ENCODE data around the gene AP4M1.

Gene AP4M1

DNA sequence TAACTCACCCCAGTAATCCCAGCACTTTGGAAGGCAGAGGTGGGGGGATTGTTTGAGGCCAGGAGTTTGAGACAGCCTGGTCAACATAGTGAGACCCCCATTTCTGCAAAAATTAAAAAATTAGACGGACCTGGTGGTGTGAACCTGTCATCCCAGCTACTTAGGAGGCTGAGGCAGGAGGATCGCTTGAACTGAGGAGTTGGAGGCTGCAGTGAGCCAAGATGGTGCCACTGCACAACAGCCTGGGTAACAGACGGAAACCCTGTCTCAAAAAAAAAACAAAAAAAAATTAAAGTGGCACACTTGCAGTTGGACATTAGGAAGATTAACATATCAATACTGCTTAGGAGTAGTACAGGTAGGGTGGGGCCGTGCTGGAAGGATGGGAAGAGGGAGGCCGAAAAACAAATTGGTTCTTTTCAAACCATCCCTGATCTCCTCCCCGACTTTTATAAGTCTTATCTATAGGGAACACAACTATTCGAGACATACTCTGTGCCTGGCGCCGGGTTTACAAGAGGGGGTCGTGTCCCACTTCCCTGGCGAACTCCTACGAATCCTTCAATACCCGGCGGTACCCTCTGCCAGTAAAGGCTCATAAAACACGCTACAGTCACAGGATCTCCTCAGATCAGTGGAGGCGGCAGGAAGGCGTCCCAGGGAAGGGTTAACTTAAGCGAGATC is 17.1 kb downstream of the AP4M1 start (continued):
- TF ChIP-seq, protein P1, sequence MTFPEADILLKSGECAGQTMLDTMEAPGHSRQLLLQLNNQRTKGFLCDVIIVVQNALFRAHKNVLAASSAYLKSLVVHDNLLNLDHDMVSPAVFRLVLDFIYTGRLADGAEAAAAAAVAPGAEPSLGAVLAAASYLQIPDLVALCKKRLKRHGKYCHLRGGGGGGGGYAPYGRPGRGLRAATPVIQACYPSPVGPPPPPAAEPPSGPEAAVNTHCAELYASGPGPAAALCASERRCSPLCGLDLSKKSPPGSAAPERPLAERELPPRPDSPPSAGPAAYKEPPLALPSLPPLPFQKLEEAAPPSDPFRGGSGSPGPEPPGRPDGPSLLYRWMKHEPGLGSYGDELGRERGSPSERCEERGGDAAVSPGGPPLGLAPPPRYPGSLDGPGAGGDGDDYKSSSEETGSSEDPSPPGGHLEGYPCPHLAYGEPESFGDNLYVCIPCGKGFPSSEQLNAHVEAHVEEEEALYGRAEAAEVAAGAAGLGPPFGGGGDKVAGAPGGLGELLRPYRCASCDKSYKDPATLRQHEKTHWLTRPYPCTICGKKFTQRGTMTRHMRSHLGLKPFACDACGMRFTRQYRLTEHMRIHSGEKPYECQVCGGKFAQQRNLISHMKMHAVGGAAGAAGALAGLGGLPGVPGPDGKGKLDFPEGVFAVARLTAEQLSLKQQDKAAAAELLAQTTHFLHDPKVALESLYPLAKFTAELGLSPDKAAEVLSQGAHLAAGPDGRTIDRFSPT (tag by site-specific recombination; IDR thresholded peaks at IDR 0.05): peak; percentile 55; the same call in 1 of the 2 replicates
- TF ChIP-seq KLF17 (tag by site-specific recombination; IDR thresholded peaks at IDR 0.05): no peak
- no peak for TF ChIP-seq ZNF426 (tag by site-specific recombination; IDR thresholded peaks at IDR 0.05)
- TF ChIP-seq, protein P2, sequence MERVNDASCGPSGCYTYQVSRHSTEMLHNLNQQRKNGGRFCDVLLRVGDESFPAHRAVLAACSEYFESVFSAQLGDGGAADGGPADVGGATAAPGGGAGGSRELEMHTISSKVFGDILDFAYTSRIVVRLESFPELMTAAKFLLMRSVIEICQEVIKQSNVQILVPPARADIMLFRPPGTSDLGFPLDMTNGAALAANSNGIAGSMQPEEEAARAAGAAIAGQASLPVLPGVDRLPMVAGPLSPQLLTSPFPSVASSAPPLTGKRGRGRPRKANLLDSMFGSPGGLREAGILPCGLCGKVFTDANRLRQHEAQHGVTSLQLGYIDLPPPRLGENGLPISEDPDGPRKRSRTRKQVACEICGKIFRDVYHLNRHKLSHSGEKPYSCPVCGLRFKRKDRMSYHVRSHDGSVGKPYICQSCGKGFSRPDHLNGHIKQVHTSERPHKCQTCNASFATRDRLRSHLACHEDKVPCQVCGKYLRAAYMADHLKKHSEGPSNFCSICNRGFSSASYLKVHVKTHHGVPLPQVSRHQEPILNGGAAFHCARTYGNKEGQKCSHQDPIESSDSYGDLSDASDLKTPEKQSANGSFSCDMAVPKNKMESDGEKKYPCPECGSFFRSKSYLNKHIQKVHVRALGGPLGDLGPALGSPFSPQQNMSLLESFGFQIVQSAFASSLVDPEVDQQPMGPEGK (tag by site-specific recombination; IDR thresholded peaks at IDR 0.05): no peak

DNA sequence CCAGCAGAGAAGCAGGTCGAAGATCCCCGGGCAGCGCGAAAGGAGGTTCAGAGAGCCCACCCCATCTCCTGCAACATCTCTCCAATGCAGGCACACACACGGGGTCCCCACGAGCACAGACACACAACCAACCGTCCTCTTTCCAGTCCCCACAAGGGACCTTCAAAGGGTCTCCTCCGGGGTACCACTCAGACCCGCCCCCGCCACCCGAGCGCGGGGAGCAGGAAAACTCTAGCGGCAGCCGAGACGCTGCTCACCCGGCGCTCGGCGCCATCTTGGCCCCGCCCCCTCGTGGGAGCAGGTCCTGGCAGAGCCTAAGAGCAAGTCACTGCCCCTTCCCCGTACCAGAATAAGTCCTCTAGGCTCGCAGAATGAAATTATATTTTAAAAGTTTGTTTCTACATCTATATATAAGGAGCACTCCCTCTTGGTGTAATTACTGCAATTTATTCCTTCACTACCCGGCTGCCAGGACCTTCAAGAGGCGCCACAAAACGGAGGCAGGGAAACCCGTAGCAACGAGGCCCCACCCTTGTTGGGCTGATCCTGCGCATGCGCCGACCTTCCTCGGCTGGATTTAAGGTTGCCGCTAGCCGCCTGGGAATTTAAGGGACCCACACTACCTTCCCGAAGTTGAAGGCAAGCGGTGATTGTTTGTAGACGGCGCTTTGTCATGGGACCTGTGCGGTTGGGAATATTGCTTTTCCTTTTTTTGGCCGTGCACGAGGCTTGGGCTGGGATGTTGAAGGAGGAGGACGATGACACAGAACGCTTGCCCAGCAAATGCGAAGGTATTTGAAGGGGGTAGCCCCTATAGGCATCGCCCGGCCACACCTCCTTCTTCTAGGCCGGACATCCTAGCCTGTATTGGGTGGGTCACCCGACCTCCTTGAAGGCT is 17.9 kb downstream of the AP4M1 start, which contains the start of the genes CNPY4 and TAF6:
TSS of gene CNPY4 (plus strand) at position 563 of the 898 bp plus-strand sequence. CDS start at position 674, 111 bp downstream.
TSS of gene TAF6 (minus strand) at position 287 of the 898 bp plus-strand sequence. CDS start 5,149 bp downstream, outside the sequence.
- Histone ChIP-seq H3K27ac (ENCODE audit: extremely low read depth, low read depth, low read length) (peak within 1 kb of the TSS; percentile 87), H3K9me3 (ENCODE audit: control insufficient read depth, insufficient read depth, low read depth, low read length) (no peaks in the 10 kb centered on the region)
- CTCF ChIA-PET: no interaction called here
- TF ChIP-seq SP7 (tag by site-specific recombination; IDR thresholded peaks at IDR 0.05): peak; percentile 79
- TF ChIP-seq ZNF423 (tag by site-specific recombination; IDR thresholded peaks at IDR 0.05): no peak
- TF ChIP-seq, protein P3, sequence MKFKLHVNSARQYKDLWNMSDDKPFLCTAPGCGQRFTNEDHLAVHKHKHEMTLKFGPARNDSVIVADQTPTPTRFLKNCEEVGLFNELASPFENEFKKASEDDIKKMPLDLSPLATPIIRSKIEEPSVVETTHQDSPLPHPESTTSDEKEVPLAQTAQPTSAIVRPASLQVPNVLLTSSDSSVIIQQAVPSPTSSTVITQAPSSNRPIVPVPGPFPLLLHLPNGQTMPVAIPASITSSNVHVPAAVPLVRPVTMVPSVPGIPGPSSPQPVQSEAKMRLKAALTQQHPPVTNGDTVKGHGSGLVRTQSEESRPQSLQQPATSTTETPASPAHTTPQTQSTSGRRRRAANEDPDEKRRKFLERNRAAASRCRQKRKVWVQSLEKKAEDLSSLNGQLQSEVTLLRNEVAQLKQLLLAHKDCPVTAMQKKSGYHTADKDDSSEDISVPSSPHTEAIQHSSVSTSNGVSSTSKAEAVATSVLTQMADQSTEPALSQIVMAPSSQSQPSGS (tag by site-specific recombination; IDR thresholded peaks at IDR 0.05; ENCODE audit: low read depth): no peak
- TF ChIP-seq, protein P4, sequence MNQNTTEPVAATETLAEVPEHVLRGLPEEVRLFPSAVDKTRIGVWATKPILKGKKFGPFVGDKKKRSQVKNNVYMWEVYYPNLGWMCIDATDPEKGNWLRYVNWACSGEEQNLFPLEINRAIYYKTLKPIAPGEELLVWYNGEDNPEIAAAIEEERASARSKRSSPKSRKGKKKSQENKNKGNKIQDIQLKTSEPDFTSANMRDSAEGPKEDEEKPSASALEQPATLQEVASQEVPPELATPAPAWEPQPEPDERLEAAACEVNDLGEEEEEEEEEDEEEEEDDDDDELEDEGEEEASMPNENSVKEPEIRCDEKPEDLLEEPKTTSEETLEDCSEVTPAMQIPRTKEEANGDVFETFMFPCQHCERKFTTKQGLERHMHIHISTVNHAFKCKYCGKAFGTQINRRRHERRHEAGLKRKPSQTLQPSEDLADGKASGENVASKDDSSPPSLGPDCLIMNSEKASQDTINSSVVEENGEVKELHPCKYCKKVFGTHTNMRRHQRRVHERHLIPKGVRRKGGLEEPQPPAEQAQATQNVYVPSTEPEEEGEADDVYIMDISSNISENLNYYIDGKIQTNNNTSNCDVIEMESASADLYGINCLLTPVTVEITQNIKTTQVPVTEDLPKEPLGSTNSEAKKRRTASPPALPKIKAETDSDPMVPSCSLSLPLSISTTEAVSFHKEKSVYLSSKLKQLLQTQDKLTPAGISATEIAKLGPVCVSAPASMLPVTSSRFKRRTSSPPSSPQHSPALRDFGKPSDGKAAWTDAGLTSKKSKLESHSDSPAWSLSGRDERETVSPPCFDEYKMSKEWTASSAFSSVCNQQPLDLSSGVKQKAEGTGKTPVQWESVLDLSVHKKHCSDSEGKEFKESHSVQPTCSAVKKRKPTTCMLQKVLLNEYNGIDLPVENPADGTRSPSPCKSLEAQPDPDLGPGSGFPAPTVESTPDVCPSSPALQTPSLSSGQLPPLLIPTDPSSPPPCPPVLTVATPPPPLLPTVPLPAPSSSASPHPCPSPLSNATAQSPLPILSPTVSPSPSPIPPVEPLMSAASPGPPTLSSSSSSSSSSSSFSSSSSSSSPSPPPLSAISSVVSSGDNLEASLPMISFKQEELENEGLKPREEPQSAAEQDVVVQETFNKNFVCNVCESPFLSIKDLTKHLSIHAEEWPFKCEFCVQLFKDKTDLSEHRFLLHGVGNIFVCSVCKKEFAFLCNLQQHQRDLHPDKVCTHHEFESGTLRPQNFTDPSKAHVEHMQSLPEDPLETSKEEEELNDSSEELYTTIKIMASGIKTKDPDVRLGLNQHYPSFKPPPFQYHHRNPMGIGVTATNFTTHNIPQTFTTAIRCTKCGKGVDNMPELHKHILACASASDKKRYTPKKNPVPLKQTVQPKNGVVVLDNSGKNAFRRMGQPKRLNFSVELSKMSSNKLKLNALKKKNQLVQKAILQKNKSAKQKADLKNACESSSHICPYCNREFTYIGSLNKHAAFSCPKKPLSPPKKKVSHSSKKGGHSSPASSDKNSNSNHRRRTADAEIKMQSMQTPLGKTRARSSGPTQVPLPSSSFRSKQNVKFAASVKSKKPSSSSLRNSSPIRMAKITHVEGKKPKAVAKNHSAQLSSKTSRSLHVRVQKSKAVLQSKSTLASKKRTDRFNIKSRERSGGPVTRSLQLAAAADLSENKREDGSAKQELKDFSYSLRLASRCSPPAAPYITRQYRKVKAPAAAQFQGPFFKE (tag by site-specific recombination; IDR thresholded peaks at IDR 0.05; ENCODE audit: borderline replicate concordance): no peak
- TF ChIP-seq, protein P5, sequence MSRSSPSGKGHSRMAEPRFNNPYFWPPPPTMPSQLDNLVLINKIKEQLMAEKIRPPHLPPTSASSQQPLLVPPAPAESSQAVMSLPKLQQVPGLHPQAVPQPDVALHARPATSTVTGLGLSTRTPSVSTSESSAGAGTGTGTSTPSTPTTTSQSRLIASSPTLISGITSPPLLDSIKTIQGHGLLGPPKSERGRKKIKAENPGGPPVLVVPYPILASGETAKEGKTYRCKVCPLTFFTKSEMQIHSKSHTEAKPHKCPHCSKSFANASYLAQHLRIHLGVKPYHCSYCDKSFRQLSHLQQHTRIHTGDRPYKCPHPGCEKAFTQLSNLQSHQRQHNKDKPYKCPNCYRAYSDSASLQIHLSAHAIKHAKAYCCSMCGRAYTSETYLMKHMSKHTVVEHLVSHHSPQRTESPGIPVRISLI (tag by site-specific recombination; IDR thresholded peaks at IDR 0.05): no peak
- TF ChIP-seq SP3 (tag by site-specific recombination; IDR thresholded peaks at IDR 0.05): peak; percentile 94
- TF ChIP-seq GLI4 (tag by site-specific recombination; IDR thresholded peaks at IDR 0.05): no peak
- no peak for TF ChIP-seq ZNF155 (tag by site-specific recombination; IDR thresholded peaks at IDR 0.05)
- TF ChIP-seq, protein P6, sequence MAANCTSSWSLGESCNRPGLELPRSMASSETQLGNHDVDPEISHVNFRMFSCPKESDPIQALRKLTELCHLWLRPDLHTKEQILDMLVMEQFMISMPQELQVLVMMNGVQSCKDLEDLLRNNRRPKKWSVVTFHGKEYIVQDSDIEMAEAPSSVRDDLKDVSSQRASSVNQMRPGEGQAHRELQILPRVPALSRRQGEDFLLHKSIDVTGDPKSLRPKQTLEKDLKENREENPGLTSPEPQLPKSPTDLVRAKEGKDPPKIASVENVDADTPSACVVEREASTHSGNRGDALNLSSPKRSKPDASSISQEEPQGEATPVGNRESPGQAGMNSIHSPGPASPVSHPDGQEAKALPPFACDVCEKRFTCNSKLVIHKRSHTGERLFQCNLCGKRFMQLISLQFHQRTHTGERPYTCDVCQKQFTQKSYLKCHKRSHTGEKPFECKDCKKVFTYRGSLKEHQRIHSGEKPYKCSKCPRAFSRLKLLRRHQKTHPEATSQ (tag by site-specific recombination; IDR thresholded peaks at IDR 0.05): no peak
- no peak for TF ChIP-seq ZNF211 (tag by site-specific recombination; IDR thresholded peaks at IDR 0.05; ENCODE audit: low read depth)
- no peak for TF ChIP-seq ZNF514 (tag by site-specific recombination; IDR thresholded peaks at IDR 0.05)
- no peak for TF ChIP-seq ZNF10 (tag by site-specific recombination; IDR thresholded peaks at IDR 0.05)
- TF ChIP-seq ZNF624 (tag by site-specific recombination; IDR thresholded peaks at IDR 0.05): no peak
- TF ChIP-seq MEIS1 (CRISPR knock-in tag; IDR thresholded peaks at IDR 0.05; ENCODE audit: borderline replicate concordance): no peak

More for the DNA sequence above, 17.9 kb downstream of the AP4M1 start, which contains the start of the genes CNPY4 and TAF6:
- Histone ChIP-seq H3K36me3 (ENCODE audit: control insufficient read depth in 2 of 2, insufficient read depth in 1 of 2, low read length in 2 of 2) (peaks cover 0 to 8% of the 10 kb centered on the region in 2 experiments; a peak in 2 of 3 replicates), H3K4me1 (ENCODE audit: control insufficient read depth, insufficient read depth, low read length) (peaks cover 3% of the 10 kb centered on the region; the same call in 1 of the 2 replicates), H3K4me3 (ENCODE audit: low read depth, low read length) (peak within 1 kb of the TSS; percentile 90)
- POLR2A ChIA-PET: interaction anchor here (1.1 to 8.4 kb wide), 2 partner anchors 18 to 29 kb away, joined by 3 to 81 read pairs; partner anchors contain the start of genes AP4M1, LAMTOR4 and MCM7
